Subcutaneous abdominal adipose tissue (tissue), 5 donors: Measurements from ENCODE around the gene POC1B.

Experiments used
- H3K27ac ChIP-seq: one replicate; pipeline ENCODE4 v1.7.0; 2013; ENCODE audit warnings: low read depth, mild to moderate bottlenecking, inconsistent platforms, low read length, moderate library complexity
- H3K27me3 ChIP-seq, 5 donors: one replicate each; pipeline ENCODE4 v1.7.0; 2013; ENCODE audit warnings: low read length in 5 of 5, inconsistent platforms in 1 of 5; ENCODE audit not compliant: control insufficient read depth in 5 of 5, insufficient read depth in 4 of 5
- H3K36me3 ChIP-seq, 5 donors: one replicate each; pipeline ENCODE4 v1.7.0; 2013; ENCODE audit warnings: low read length in 5 of 5; ENCODE audit not compliant: control insufficient read depth in 5 of 5, insufficient read depth in 5 of 5
- H3K4me1 ChIP-seq, 5 donors: one replicate each; pipeline ENCODE4 v1.7.0; 2013; ENCODE audit warnings: low read length in 5 of 5, mild to moderate bottlenecking in 3 of 5, moderate library complexity in 1 of 5; ENCODE audit not compliant: control insufficient read depth in 5 of 5, insufficient read depth in 5 of 5
- H3K4me3 ChIP-seq, 5 donors: one replicate each; pipeline ENCODE4 v1.7.0; 2013; ENCODE audit warnings: low read length in 5 of 5, low read depth in 1 of 5
- H3K9ac ChIP-seq, 5 donors: one replicate each; pipeline ENCODE4 v1.7.0; 2013; ENCODE audit warnings: low read length in 5 of 5, mild to moderate bottlenecking in 4 of 5, moderate library complexity in 3 of 5
- H3K9me3 ChIP-seq, 5 donors: one replicate each; pipeline ENCODE4 v1.7.0; 2013; ENCODE audit warnings: low read length in 5 of 5; ENCODE audit not compliant: control insufficient read depth in 5 of 5
- donor health status: healthy.
- donor health status: healthy.
- donor health status: healthy.
- donor health status: healthy.
- donor health status: healthy.

POC1B gene

DNA sequence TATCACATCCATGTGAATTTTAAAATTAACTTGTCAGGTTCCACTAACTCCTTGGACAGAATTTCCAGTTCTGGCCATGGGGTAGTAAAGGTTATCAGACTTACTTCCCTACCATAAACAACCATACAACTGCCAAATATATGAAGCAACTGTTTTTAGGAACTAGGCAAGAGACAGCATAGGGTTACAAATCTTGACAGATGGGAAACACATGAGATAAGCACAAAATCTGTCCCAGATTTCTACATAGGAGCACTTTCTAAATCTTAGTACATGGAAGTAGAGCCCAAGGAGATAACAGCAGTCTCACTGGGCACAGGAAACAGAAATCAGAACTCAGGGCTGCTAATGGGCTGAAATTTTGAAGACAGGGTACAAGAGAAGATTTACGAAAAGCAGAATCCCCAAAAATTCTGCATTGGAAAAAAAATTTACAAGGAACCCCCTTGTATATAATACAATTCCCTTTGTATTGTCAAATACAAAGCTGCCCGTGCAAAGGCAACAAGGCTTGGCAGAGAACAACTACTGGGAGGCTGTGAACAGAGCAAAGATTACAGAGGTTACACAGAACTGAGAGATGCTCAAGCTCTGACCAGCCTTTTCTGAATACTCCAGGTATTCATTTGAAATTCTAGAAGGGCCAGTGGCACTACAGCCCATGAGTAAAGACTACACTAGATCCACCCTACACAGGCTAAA, 44.5 kb downstream of the POC1B start:
- Histone ChIP-seq H3K27ac (no peak overlapping the region), H3K27me3 (no peaks in the 10 kb centered on the region), H3K9me3 (no peaks in the 10 kb centered on the region), H3K4me3 (no peak overlapping the region), H3K4me1 (peaks cover 0 to 4% (median 0%) of the 10 kb centered on the region in 5 donors), H3K36me3 (peaks cover 0 to 4% (median 0%) of the 10 kb centered on the region in 5 donors), H3K9ac (no peak overlapping the region)

DNA sequence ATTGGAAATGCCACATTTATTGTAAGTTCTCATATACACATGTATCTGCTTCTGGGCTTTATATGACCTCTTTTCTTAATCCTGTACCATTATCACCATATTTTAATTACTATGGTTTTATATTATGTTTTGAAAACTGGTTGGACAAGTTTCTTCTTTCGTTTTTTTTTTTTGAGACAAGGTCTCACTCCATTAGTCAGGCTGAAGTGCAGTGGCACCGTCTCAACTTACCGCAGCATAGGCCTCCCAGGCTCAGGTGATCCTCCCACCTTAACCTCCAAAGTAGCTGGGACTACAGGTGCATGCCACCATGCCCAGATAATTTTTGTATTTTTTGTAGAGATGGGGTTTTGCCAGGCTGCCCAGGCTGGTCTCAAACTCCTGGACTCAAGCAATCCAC, 45.9 kb downstream of the POC1B start:
- H3K27me3 ChIP-seq = no peaks in the 10 kb centered on the region
- peaks cover 0 to 3% (median 0%) of the 10 kb centered on the region in 5 donors for H3K36me3 ChIP-seq
- no peak overlapping the region for H3K9ac ChIP-seq
- no peak overlapping the region for H3K4me3 ChIP-seq
- peaks cover 0 to 4% (median 0%) of the 10 kb centered on the region in 5 donors for H3K4me1 ChIP-seq
- no peak overlapping the region for H3K27ac ChIP-seq
- H3K9me3 ChIP-seq = no peaks in the 10 kb centered on the region

DNA sequence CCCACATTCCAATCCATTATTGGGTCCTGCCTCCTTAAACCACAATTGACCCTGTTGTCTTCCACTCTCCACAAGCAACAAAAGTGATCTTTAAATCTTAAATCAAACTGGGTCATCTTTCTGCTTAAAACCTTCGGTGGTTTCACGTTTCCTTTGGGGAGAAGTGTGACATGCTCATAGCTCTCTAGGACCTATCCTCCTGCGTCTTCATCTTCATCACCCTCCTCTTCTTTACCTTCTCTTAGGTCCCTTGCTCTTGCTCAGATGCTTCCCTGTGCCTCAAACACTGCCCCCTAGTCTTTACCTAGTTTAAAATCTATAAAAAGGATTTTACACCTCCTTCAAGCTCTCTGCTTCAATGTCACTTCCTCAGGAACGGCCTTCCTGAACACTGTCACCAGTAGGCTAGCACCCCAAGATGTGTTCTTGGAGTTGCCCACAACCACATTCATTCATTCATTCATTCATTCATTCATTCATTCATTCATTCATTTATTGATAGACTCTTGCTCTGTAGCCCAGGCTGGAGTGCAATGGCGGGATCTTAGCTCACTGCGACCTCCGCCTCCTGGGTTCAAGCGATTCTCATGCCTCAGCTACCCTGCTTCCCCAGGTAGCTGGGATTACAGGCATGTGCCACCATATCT, 48.1 kb downstream of the POC1B start:
- Histone ChIP-seq H3K27me3 (no peaks in the 10 kb centered on the region), H3K4me3 (no peak overlapping the region), H3K9ac (no peak overlapping the region), H3K36me3 (no peaks in the 10 kb centered on the region), H3K27ac (no peak overlapping the region), H3K4me1 (peaks cover 0 to 4% (median 0%) of the 10 kb centered on the region in 5 donors), H3K9me3 (no peaks in the 10 kb centered on the region)

DNA sequence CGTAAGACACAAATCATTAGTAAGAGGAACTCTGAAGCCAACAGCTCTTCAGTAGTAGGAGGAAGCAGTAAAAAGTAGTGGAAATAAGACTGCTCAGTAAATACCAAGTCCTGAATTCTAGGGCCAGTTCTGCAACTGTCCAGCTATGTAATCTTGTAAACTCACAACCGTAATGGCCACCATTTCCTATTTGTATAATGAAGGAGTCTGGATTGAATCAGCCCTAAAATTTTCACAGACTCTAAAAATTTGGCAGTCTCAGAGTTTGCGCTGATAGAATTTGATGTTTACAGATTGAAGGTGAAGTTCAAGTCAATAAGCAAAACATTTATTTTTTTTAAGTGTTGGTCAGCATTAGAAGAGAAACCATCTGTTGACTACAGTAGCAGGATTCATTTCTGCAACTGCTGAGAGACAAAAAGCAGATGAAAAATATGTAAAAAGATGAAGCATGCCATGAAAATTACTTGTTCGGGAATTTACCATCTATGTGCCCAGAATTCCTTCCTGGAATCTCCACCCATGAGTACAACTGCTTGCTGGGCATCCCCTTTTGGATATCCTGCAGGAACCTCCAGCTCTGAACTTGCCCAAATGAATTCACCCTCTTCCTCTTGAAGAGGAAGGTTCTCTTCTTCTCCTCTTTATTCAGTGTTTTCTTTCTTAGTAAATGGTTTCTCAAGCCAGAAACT, 48.8 kb downstream of the POC1B start:
- H3K27me3 ChIP-seq = no peaks in the 10 kb centered on the region

DNA sequence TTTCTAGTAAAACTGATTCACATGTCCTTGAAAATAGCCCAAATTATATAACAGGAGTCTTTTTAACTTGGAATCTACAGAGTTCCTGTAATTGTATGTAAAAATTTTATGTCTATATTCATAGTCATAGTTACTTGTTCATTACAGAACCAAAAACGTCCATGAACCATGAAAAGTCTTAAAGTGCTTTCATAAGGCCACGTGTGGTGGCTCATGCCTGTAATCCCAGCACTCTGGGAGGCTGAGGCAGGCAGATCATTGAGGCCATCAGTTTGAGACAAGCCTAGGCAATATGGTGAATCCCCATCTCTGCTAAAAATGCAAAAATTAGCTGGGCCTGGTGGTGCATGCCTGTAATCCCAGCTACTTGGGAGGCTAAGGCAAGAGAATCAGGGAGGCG, 49.6 kb downstream of the POC1B start:
- Histone ChIP-seq H3K9me3 (no peaks in the 10 kb centered on the region), H3K4me1 (peaks cover 0 to 4% (median 0%) of the 10 kb centered on the region in 5 donors), H3K9ac (no peak overlapping the region), H3K36me3 (no peaks in the 10 kb centered on the region), H3K27me3 (no peaks in the 10 kb centered on the region), H3K27ac (no peak overlapping the region), H3K4me3 (no peak overlapping the region)

More for the DNA sequence above, 48.8 kb downstream of the POC1B start:
- H3K9me3 ChIP-seq = no peaks in the 10 kb centered on the region
- no peaks in the 10 kb centered on the region for H3K36me3 ChIP-seq
- peaks cover 0 to 4% (median 0%) of the 10 kb centered on the region in 5 donors for H3K4me1 ChIP-seq
- no peak overlapping the region for H3K9ac ChIP-seq
- no peak overlapping the region for H3K27ac ChIP-seq
- no peak overlapping the region for H3K4me3 ChIP-seq

- H3K9me3 ChIP-seq = no peaks in the 10 kb centered on the region
- H3K27ac ChIP-seq = no peak overlapping the region
Measured at GRCh38 chr12:89475203-89475990, 50.5 kb downstream of the POC1B start.

GRCh38 chr12:89474615-89475014, 51.2 kb downstream of the POC1B start:
- no peak overlapping the region for H3K27ac ChIP-seq
- no peak overlapping the region for H3K4me3 ChIP-seq

More at GRCh38 chr12:89475203-89475990, 50.5 kb downstream of the POC1B start:
- Histone ChIP-seq H3K4me1 (peaks cover 0 to 4% (median 0%) of the 10 kb centered on the region in 5 donors), H3K4me3 (no peak overlapping the region), H3K27me3 (no peaks in the 10 kb centered on the region), H3K36me3 (no peaks in the 10 kb centered on the region), H3K9ac (no peak overlapping the region)

GRCh38 chr12:89472508-89472907, 53.3 kb downstream of the POC1B start:
- H3K27me3 ChIP-seq = no peaks in the 10 kb centered on the region
- no peaks in the 10 kb centered on the region for H3K9me3 ChIP-seq
- H3K4me1 ChIP-seq = peaks cover 0 to 4% (median 0%) of the 10 kb centered on the region in 5 donors
- no peak overlapping the region for H3K9ac ChIP-seq
- peaks cover 0 to 3% (median 0%) of the 10 kb centered on the region in 5 donors for H3K36me3 ChIP-seq
- no peak overlapping the region for H3K4me3 ChIP-seq
- no peak overlapping the region for H3K27ac ChIP-seq

More at GRCh38 chr12:89474615-89475014, 51.2 kb downstream of the POC1B start:
- Histone ChIP-seq H3K36me3 (no peaks in the 10 kb centered on the region), H3K4me1 (peaks cover 0 to 4% (median 0%) of the 10 kb centered on the region in 5 donors), H3K9me3 (no peaks in the 10 kb centered on the region), H3K9ac (no peak overlapping the region), H3K27me3 (no peaks in the 10 kb centered on the region)

- Histone ChIP-seq H3K27me3 (no peaks in the 10 kb centered on the region), H3K4me1 (peaks cover 0 to 4% (median 0%) of the 10 kb centered on the region in 5 donors), H3K36me3 (peaks cover 0 to 3% (median 0%) of the 10 kb centered on the region in 5 donors), H3K4me3 (no peak overlapping the region), H3K9me3 (no peaks in the 10 kb centered on the region), H3K27ac (no peak overlapping the region), H3K9ac (no peak overlapping the region)
Measured at GRCh38 chr12:89470741-89471509, 54.9 kb downstream of the POC1B start.
